Stimulated activated CD4-positive, alpha-beta T cell treated with anti-CD3 and anti-CD28 coated beads, Interleukin-12 subunit alpha, Interleukin-12 subunit beta, amount 100 ng/mL, for 24 hours (primary cell): ENCODE data around the gene EIF6.
"Not testable (repeated sequence)": the region's sequence is repeated elsewhere in the genome, so short reads cannot be mapped to it uniquely, and the experiment has no call there.

Source experiments
- DNase-seq, 2 experiments: peaks; one replicate each; pipeline ENCODE4 v3.0.0-alpha.2; 2020; ENCODE audit warnings: low read depth in 2 of 2

Gene EIF6

DNA sequence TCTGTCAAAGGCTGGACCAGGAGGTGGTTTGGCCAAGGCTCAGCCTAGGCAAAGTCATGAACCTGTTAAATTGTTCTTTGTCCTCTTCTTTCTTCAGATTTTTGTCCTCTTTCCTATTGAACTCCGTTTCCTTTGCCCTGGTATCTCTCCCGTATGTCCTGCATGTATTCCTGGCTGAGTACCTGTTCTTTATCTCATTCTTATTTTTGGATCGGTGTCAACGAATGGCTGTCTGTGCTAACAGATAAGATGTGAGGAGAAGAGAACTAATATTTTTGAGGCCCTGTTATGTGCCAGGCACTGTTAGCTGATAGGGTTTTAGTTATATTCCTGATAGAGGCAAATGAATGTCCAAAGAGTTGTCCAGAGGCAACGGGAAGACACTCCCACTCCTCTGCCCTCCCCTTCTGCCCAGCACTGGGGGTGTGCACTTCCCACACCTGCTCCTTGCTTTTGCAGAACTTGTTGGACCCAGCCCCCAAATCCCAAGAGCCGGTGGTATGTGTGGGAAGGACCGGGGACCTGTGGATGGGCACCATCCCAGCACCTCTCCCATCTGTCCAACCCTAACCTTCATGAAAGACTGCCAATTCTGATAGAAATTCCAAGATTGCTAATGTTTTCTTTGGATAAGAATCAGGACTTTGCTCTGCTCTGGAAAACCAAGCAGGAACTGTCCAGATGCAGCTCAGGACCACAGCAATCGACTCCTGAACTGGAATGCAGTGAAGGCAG is 27.2 kb downstream of the EIF6 start:
- DNase-seq, result no peak

DNA sequence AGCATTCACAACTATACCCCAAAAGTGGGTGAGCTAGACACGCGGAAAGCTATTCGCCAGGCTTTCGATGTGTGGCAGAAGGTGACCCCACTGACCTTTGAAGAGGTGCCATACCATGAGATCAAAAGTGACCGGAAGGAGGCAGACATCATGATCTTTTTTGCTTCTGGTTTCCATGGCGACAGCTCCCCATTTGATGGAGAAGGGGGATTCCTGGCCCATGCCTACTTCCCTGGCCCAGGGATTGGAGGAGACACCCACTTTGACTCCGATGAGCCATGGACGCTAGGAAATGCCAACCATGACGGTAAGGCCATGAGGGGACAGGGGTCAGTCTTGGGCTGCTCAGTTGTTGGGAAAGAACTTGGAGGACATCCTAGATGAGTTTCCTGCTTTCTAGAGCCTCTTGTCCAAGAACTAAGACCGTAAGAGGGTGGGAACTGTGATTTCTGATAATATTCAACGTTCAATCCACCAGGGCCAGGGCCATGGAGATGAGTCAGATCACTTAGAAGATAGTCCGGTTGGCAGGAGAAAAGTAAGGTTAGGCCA is 30.0 kb downstream of the EIF6 start:
- no peak for DNase-seq

GRCh38 chr20:35253010-35253409 is 31.6 kb downstream of the EIF6 start:
- no peak for DNase-seq

DNA sequence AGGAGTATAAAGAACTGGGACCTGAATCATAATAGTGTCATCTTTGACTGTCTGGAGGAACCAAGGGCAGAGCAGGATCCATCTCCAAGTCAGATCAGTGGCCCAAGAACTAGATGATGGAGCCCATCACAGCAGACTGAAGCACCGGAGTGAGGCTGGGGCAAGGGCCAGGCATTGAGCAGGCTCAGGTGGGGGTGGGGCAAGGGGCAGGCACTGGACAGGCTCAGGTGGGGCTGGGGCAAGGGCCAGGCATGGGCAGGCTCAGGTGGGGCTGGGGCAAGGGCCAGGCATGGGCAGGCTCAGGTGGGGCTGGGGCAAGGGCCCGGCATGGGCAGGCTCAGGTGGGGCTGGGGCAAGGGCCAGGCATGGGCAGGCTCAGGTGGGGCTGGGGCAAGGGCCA is 32.0 kb downstream of the EIF6 start:
- not testable (repeated sequence) for DNase-seq

DNA sequence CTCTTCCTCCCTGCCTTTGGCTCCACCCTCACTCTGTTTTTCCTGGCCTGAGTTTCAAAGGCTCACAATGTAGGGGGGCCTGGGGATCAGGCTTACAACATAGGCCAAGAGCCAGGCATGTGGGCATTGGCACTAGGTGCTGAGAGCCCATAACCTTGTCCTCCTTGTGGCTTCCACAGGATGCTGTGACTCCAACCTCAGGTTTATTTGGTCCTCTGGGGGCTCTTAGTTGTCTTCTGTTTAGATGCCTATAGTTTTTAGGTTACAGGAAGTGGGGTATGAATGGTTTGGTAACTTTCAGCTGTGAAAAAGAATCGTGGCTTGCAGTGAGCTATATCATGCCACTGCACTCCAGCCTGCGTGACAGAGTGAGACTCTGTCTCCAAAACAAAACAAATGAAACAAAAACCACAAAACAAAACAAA is 32.5 kb downstream of the EIF6 start:
- DNase-seq, result no peak

- DNase-seq, result no peak
These were observed 33.0 kb downstream of the EIF6 start for GRCh38 chr20:35251613-35251940.

GRCh38 chr20:35248641-35249475 is 35.7 kb downstream of the EIF6 start:
- DNase-seq, result no peak

- no peak for DNase-seq
These were observed 37.8 kb downstream of the EIF6 start for GRCh38 chr20:35246723-35247122.

DNA sequence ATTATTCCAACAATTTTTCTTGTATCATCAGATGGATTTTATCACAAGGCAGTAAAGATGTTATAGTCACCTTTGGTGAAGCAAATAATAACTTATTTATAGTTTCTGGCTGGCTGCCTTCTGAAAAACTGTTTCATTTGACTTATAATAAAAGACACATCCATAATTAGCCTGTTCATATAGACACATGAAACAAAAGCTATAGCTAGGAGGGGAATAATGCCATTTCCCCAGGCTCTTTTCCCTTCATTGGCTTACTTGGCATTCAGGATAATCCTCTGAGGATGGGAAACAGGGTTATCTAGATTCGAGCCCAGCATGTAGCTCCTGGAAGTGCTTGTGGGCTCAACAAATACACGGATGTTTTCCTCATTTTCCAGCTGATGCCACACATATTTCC is 40.6 kb downstream of the EIF6 start:
- no peak for DNase-seq

DNA sequence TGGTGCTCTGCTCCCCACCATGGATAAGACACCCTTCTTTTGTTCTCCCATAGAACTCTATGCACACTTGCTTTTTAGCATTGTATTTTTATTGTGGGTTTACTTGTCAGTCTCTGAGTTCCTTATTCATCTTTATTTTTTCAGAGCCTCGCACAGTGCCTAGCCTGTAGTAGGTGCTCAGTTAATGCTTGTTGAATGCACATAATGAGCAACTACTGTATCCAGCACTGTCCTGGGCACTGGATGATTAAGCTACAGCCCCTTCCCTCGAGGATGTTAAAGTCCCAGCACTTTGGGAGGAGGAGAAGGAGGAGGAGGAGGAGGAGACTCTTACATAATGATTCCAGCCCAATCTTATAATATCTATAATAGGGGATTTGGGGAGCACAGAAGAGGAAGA is 41.3 kb downstream of the EIF6 start:
- DNase-seq, result no peak

DNA sequence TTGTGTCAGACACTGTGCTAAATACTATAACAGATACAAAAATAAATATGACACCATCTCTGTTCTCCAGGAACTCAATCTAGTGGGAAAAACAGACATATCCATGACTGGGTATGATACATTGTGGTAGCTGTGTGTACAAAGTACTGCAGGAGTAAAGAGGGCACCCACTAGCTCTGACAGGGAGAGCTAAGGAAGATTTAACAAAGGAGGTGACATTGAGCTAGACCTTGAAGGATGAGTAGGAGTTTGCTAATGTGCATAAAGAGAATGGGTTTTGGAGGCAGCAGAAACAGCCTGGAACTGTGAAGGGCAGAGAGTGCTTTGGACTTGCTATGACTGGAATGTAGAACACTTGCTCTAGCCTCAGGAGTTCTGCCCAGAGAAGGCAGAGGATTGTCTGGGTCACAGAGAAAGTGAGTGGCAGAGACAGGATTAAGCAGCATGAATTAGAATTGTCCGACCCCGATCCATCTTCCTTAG is 43.7 kb downstream of the EIF6 start:
- no peak for DNase-seq

DNA sequence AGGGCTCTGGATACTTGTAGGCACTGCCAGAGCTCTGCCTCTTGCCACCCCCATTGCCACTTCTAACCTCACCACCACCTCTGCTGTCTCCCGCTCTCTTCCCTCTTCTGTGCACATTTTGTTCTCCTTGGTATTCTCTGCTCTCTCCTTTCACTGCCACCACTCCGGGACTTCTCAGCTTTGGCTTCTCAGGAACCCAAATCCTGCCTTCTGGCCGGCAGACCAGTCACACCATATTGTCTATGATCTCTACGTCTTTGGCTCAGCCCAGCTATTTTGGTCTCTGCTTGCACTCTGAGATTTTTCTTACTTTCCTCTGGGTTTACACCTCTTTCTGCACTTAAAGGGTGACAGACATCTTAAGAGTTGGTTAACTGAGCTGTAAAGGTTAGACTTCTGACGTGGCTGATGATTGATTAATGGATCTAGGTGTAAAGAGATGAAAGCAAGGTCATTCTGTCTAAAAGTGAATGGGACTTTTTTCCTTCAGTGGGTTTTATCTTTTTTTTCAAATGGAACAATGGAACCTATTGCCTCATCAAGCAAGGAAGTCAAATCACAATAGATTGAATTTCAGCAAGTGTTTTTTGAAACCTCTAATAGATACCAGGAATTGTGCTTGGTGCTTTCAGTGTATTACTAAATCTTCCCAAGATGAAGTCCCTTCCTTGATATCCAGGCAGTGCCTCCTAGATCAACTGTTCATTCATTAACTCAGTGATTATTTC is 44.3 kb downstream of the EIF6 start:
- no peak for DNase-seq

DNA sequence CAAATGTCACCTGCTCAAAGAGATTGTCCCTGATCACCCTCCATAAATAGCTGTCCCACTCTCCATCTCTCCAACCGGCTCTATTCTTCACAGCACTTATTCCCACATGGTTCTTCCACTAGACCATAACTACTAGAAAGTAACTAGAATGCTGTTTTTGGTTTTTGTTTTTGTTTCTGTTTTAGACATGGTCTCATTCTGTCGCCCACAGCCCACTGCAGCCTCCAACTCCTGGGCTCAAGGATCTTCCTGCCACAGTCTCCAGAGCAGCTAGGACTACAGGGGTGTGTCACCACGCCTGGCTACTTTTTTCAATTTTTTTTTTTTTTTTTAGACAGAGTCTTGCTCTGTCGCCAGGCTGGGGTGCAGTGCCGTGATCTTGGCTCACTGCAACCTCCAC is 45.8 kb downstream of the EIF6 start:
- no peak for DNase-seq

- DNase-seq, result no peak
These were observed 46.4 kb downstream of the EIF6 start for GRCh38 chr20:35238170-35238569.

GRCh38 chr20:35237486-35237885 is 47.1 kb downstream of the EIF6 start:
- DNase-seq, result no peak

- DNase-seq, result no peak
These were observed 48.7 kb downstream of the EIF6 start for GRCh38 chr20:35235881-35236280.

GRCh38 chr20:35232575-35232974 is 52.0 kb downstream of the EIF6 start:
- DNase-seq, result no peak
